GM21619 (cell line): ENCODE data around the gene TLK2.

Source experiments
- ATAC-seq: cut with Tn5 transposase; IDR thresholded peaks from one replicate; pipeline ENCODE4 v1.9.1; 2021; ENCODE audit not compliant: unreplicated experiment

The TLK2 gene

GRCh38 chr17:62652251-62653001, 173.8 kb downstream of the TLK2 start:
- no peak for ATAC-seq

- ATAC-seq = peak; percentile 86
These were observed 174.6 kb downstream of the TLK2 start for GRCh38 chr17:62653002-62653825.

- no peak for ATAC-seq
These were observed 175.5 kb downstream of the TLK2 start for GRCh38 chr17:62653826-62654761.

- ATAC-seq = no peak
These were observed 177.0 kb downstream of the TLK2 start for GRCh38 chr17:62655656-62656055.

GRCh38 chr17:62656446-62656845, 177.8 kb downstream of the TLK2 start:
- no peak for ATAC-seq

GRCh38 chr17:62657145-62657665, 178.6 kb downstream of the TLK2 start:
- ATAC-seq = no peak

GRCh38 chr17:62657690-62658089, 179.1 kb downstream of the TLK2 start:
- ATAC-seq = no peak

GRCh38 chr17:62658136-62658920, 179.7 kb downstream of the TLK2 start:
- ATAC-seq = no peak

- ATAC-seq = no peak
These were observed 182.0 kb downstream of the TLK2 start for GRCh38 chr17:62660629-62661118.

- ATAC-seq = no peak
These were observed 182.7 kb downstream of the TLK2 start for GRCh38 chr17:62661337-62661736.

- ATAC-seq = no peak
These were observed 184.2 kb downstream of the TLK2 start for GRCh38 chr17:62662855-62663254.
